Measurements from ENCODE around the gene ZNF638. TPM values are rescaled to one million over a fixed set of nuclear protein-coding genes. Genes with fewer than 3 reads are reported as not detected.
"Not testable (repeated sequence)": the region's sequence is repeated elsewhere in the genome, so short reads cannot be mapped to it uniquely, and the experiment has no call there.

The ZNF638 gene
- total and polyA plus RNA-seq, 4 donors: 23.8 to 184 (median 127) TPM

DNA sequence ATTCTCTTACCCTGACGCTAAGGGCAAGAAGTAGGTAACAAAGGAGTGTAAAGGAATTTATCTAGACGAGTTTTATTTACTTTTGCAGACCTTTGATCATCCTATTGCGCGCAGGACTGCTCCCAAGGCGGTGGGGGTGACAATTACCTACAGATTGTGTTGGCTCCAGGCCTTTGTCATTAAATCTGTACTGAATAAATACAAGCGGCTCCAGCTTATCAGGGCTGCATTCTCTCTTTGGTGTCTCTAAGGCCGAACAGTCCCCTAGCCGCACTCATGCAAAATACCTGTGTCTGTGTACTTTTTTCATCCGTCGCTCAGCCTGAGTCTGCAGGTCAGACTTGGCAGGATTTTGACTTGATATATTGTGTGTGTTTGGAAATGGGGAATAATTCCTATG lies 63.9 kb downstream of the ZNF638 start:
- Histone ChIP-seq H3K9me3 (ENCODE audit: control insufficient read depth, low read length) (no peaks in the 10 kb centered on the region), H3K4me3 (ENCODE audit: low read length in 2 of 2) (no peak overlapping the region), H3K27ac (ENCODE audit: low read depth in 1 of 2, low read length in 2 of 2) (no peak overlapping the region), H3K4me1 (ENCODE audit: control insufficient read depth in 1 of 2, insufficient read depth in 2 of 2, low read length in 2 of 2) (no peaks in the 10 kb centered on the region), H3K27me3 (ENCODE audit: control insufficient read depth in 1 of 2, insufficient read depth in 2 of 2, low read length in 1 of 2) (no peaks in the 10 kb centered on the region), H3K36me3 (ENCODE audit: control insufficient read depth in 1 of 2, insufficient read depth in 2 of 2, low read length in 1 of 2) (peaks cover 5 to 6% of the 10 kb centered on the region in 2 donors)
- DNase-seq: no peak
- 84 to 90% methylated on average over 10 of the region's 10 CpGs for WGBS, 2 donors
- ATAC-seq (ENCODE audit: low FRiP score): no peak
- intact Hi-C loops (cut with DNase I): no loop called here

DNA sequence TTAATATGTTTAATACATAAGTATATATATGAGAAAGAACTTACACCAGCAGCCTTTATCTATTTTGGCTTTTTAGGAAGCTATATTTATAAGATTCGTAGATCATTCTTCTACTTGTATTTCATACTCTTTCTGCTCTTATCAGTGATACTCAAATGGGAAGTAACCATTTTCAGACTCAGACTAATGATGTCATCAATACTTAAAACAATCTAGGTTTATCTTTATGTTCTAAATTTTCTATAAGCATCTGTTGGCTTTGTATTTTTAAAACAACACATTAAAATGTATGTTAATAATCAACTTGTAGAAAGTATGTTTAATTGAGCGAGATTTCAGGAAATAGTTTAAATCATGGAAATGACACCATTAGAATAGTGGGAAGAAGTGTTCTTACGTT lies 70.8 kb downstream of the ZNF638 start:
- ATAC-seq (ENCODE audit: low FRiP score) (no peak), DNase-seq (no peak)
- intact Hi-C loops (cut with DNase I): no loop called here
- Histone ChIP-seq H3K4me1 (ENCODE audit: control insufficient read depth in 1 of 2, insufficient read depth in 2 of 2, low read length in 2 of 2) (no peaks in the 10 kb centered on the region), H3K4me3 (ENCODE audit: low read length in 2 of 2) (no peak overlapping the region), H3K27me3 (ENCODE audit: control insufficient read depth in 1 of 2, insufficient read depth in 2 of 2, low read length in 1 of 2) (no peaks in the 10 kb centered on the region), H3K9me3 (ENCODE audit: control insufficient read depth, low read length) (no peaks in the 10 kb centered on the region), H3K27ac (ENCODE audit: low read depth in 1 of 2, low read length in 2 of 2) (no peak overlapping the region), H3K36me3 (ENCODE audit: control insufficient read depth in 1 of 2, insufficient read depth in 2 of 2, low read length in 1 of 2) (no peaks in the 10 kb centered on the region)
- 82 to 86% methylated on average over 3 of the region's 3 CpGs for WGBS, 2 donors

DNA sequence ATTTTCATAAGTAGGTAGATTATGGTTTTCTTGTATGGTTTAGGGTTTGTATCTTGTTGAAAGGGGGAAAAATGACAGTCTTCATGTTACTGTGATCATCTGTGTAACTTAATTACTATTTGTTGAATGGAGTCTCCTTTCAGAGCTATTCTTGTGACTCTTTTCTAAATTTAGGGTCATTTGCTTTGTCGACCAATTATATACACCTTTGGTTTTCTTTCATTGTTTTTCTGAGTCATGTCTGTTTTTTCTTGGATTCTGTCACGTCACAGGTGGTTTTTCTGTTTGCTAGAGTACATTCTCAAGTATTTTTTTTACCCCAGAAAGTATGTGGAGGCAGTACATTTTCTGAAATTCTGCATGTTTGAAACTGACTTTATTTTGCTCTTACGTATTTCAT lies 78.0 kb downstream of the ZNF638 start:
- 73 to 79% methylated on average over 3 of the region's 3 CpGs for WGBS, 2 donors
- no peak for ATAC-seq (ENCODE audit: low FRiP score)
- intact Hi-C loops (cut with DNase I): no loop called here

DNA sequence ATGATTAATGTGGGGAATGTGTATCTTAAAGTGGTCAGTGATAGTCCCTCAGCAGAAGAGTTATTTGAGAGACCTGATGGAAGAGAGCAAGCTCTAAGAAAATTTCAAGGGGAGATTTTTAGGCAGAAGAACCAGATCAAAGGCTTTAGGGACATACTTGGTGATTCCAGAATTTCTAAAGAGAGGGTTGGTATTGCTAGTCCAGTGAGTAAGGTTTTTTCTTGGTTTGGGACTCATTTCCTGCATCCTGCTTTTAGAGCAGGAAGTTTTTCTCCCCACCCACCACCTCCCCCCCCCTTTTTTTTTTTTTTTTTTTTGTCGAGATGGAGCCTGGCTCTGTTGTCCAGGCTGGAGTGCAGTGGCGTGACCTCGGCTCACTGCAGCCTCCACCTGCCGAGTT lies 79.1 kb downstream of the ZNF638 start:
- Histone ChIP-seq H3K4me1 (ENCODE audit: control insufficient read depth in 1 of 2, insufficient read depth in 2 of 2, low read length in 2 of 2) (no peaks in the 10 kb centered on the region), H3K36me3 (ENCODE audit: control insufficient read depth in 1 of 2, insufficient read depth in 2 of 2, low read length in 1 of 2) (no peaks in the 10 kb centered on the region), H3K27ac (ENCODE audit: low read depth in 1 of 2, low read length in 2 of 2) (no peak overlapping the region), H3K9me3 (ENCODE audit: control insufficient read depth, low read length) (no peaks in the 10 kb centered on the region), H3K27me3 (ENCODE audit: control insufficient read depth in 1 of 2, insufficient read depth in 2 of 2, low read length in 1 of 2) (no peaks in the 10 kb centered on the region), H3K4me3 (ENCODE audit: low read length in 2 of 2) (no peak overlapping the region)
- 88 to 98% methylated on average over 4 of the region's 4 CpGs for WGBS, 2 donors
- DNase-seq (no peak), ATAC-seq (ENCODE audit: low FRiP score) (no peak)
- intact Hi-C loops (cut with DNase I): no loop called here

More for the DNA sequence above, 78.0 kb downstream of the ZNF638 start:
- no peak overlapping the region for H3K27ac ChIP-seq (ENCODE audit: low read depth in 1 of 2, low read length in 2 of 2)
- no peak for DNase-seq
- no peak overlapping the region for H3K4me3 ChIP-seq (ENCODE audit: low read length in 2 of 2)
- no peaks in the 10 kb centered on the region for H3K4me1 ChIP-seq (ENCODE audit: control insufficient read depth in 1 of 2, insufficient read depth in 2 of 2, low read length in 2 of 2)
- no peaks in the 10 kb centered on the region for H3K36me3 ChIP-seq (ENCODE audit: control insufficient read depth in 1 of 2, insufficient read depth in 2 of 2, low read length in 1 of 2)
- H3K9me3 ChIP-seq (ENCODE audit: control insufficient read depth, low read length): no peaks in the 10 kb centered on the region
- H3K27me3 ChIP-seq (ENCODE audit: control insufficient read depth in 1 of 2, insufficient read depth in 2 of 2, low read length in 1 of 2): no peaks in the 10 kb centered on the region

DNA sequence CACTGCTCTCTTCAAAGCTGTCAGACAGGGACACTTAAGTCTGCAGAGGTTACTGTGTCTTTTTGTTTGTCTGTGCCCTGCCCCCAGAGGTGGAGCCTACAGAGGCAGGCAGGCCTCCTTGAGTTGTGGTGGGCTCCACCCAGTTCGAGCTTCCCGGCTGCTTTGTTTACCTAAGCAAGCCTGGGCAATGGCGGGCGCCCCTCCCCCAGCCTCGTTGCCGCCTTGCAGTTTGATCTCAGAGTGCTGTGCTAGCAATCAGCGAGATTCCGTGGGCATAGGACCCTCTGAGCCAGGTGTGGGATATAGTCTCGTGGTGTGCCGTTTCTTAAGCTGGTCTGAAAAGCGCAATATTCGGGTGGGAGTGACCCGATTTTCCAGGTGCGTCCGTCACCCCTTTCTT lies 85.3 kb downstream of the ZNF638 start:
- H3K27me3 ChIP-seq (ENCODE audit: control insufficient read depth in 1 of 2, insufficient read depth in 2 of 2, low read length in 1 of 2); DNase-seq; H3K4me3 ChIP-seq (ENCODE audit: low read length in 2 of 2); H3K9me3 ChIP-seq (ENCODE audit: control insufficient read depth, low read length); H3K36me3 ChIP-seq (ENCODE audit: control insufficient read depth in 1 of 2, insufficient read depth in 2 of 2, low read length in 1 of 2); H3K27ac ChIP-seq (ENCODE audit: low read depth in 1 of 2, low read length in 2 of 2); H3K4me1 ChIP-seq (ENCODE audit: control insufficient read depth in 1 of 2, insufficient read depth in 2 of 2, low read length in 2 of 2); ATAC-seq (ENCODE audit: low FRiP score); intact Hi-C loops (cut with DNase I): not testable (repeated sequence)
- 53 to 56% methylated on average over 10 to 13 of the region's 15 CpGs for WGBS, 2 donors

DNA sequence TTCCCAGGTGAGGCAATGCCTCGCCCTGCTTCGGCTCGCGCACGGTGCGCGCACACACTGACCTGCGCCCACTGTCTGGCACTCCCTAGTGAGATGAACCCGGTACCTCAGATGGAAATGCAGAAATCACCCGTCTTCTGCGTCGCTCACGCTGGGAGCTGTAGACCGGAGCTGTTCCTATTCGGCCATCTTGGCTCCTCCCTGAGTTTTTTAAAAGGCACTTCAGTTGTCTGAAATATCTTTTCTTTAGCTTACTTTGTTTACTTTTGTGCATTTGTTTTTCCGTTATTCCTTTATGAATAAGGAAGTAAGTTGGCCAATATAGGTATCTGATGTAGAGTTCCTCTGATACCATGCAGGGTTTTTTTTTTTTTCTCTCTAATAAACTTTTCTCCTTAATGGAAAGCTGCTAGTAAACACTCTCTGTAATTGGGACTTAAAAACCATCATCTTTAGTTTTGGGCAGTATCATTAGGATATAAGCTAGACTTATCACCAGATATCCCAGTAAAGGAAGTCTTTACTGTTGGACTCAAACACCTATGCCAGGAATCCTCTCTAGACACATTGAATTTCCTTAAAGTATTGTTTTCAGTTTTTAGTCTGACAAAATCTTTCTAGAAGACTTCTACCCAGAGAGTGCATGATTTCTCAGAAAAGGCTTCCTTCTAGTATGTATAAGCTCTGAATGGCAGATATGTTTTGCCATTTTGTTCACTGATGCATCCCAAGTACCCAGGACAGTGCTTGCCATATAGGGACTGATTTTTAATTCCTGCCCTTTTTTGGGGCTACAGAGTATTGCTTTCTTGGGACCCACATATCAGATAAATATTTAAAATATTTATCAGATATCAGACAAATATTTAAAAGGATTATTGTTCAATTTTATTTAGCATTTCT lies 86.0 kb downstream of the ZNF638 start:
- H3K4me1 ChIP-seq (ENCODE audit: control insufficient read depth in 1 of 2, insufficient read depth in 2 of 2, low read length in 2 of 2): no peaks in the 10 kb centered on the region
- no peaks in the 10 kb centered on the region for H3K27me3 ChIP-seq (ENCODE audit: control insufficient read depth in 1 of 2, insufficient read depth in 2 of 2, low read length in 1 of 2)
- WGBS, 2 donors: 79 to 81% methylated on average over 7 of the region's 16 CpGs
- H3K9me3 ChIP-seq (ENCODE audit: control insufficient read depth, low read length): no peaks in the 10 kb centered on the region
- DNase-seq (no peak), ATAC-seq (ENCODE audit: low FRiP score) (no peak)
- H3K36me3 ChIP-seq (ENCODE audit: control insufficient read depth in 1 of 2, insufficient read depth in 2 of 2, low read length in 1 of 2): no peaks in the 10 kb centered on the region
- H3K4me3 ChIP-seq (ENCODE audit: low read length in 2 of 2): no peak overlapping the region
- intact Hi-C loops (cut with DNase I): no loop called here
- H3K27ac ChIP-seq (ENCODE audit: low read depth in 1 of 2, low read length in 2 of 2): no peak overlapping the region

DNA sequence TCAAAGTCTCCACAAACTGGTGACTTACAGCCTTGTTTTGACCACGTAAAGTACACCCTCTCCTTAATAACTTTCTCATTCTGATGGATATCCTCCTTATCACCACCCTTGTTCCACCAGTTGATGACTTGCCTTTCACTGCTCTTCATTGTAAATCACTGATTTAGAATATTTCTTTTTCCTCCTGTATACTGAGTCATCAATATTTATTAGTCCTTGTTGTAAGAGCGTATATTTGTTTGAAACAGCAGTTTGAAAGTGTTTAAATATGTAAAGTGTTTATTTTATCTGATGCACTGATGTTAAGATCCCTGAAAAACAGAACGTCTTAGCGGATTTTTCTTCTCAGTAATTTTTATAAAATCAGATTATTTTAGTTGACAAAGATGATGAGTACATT lies 87.6 kb downstream of the ZNF638 start:
- H3K27me3 ChIP-seq (ENCODE audit: control insufficient read depth in 1 of 2, insufficient read depth in 2 of 2, low read length in 1 of 2): no peaks in the 10 kb centered on the region
- H3K36me3 ChIP-seq (ENCODE audit: control insufficient read depth in 1 of 2, insufficient read depth in 2 of 2, low read length in 1 of 2): no peaks in the 10 kb centered on the region
- no peak overlapping the region for H3K4me3 ChIP-seq (ENCODE audit: low read length in 2 of 2)
- ATAC-seq (ENCODE audit: low FRiP score): no peak
- WGBS, 2 donors: 85 to 86% methylated on average over 4 of the region's 4 CpGs
- no peaks in the 10 kb centered on the region for H3K9me3 ChIP-seq (ENCODE audit: control insufficient read depth, low read length)
- no peaks in the 10 kb centered on the region for H3K4me1 ChIP-seq (ENCODE audit: control insufficient read depth in 1 of 2, insufficient read depth in 2 of 2, low read length in 2 of 2)
- intact Hi-C loops (cut with DNase I): no loop called here
- no peak overlapping the region for H3K27ac ChIP-seq (ENCODE audit: low read depth in 1 of 2, low read length in 2 of 2)
- DNase-seq: no peak

DNA sequence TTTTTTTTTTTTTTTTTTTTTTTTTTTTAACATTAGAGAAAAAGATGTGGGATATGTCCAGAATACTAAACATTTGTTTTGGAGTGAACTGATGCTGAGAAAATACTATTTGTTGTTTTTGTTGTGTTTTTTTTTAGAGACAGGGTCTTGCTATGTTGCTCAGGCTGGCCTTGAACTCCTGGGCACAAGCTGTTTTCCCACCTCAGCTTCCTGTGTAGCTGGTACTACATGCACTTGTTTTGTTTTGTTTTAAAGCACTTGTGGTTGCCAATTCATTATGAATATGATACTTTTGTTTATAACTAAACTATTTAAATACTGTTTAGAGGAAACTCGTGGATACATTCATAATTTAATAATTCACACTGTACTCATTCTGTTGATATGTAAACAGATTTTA lies 88.4 kb downstream of the ZNF638 start:
- WGBS, 2 donors: 76 to 83% methylated on average over 1 of the region's 1 CpG
- ATAC-seq (ENCODE audit: low FRiP score) (no peak), DNase-seq (no peak)
- intact Hi-C loops (cut with DNase I): no loop called here
- Histone ChIP-seq H3K27ac (ENCODE audit: low read depth in 1 of 2, low read length in 2 of 2) (no peak overlapping the region), H3K36me3 (ENCODE audit: control insufficient read depth in 1 of 2, insufficient read depth in 2 of 2, low read length in 1 of 2) (no peaks in the 10 kb centered on the region), H3K9me3 (ENCODE audit: control insufficient read depth, low read length) (no peaks in the 10 kb centered on the region), H3K4me1 (ENCODE audit: control insufficient read depth in 1 of 2, insufficient read depth in 2 of 2, low read length in 2 of 2) (no peaks in the 10 kb centered on the region), H3K4me3 (ENCODE audit: low read length in 2 of 2) (no peak overlapping the region), H3K27me3 (ENCODE audit: control insufficient read depth in 1 of 2, insufficient read depth in 2 of 2, low read length in 1 of 2) (no peaks in the 10 kb centered on the region)

DNA sequence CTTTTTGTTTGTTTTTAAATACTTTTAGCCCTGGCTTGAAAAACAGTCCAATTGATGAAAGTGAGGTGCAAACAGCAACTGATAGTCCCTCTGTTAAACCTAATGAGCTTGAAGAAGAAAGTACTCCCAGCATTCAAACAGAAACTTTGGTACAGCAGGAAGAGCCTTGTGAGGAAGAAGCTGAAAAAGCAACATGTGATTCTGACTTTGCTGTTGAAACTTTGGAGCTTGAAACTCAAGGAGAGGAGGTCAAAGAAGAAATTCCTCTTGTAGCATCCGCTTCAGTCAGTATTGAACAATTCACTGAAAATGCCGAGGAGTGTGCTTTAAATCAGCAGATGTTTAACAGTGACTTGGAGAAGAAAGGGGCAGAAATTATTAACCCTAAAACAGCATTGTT lies 91.2 kb downstream of the ZNF638 start:
- H3K36me3 ChIP-seq (ENCODE audit: control insufficient read depth in 1 of 2, insufficient read depth in 2 of 2, low read length in 1 of 2): peaks cover 0 to 4% of the 10 kb centered on the region in 2 donors
- no peak overlapping the region for H3K4me3 ChIP-seq (ENCODE audit: low read length in 2 of 2)
- intact Hi-C loops (cut with DNase I): no loop called here
- no peaks in the 10 kb centered on the region for H3K27me3 ChIP-seq (ENCODE audit: control insufficient read depth in 1 of 2, insufficient read depth in 2 of 2, low read length in 1 of 2)
- H3K4me1 ChIP-seq (ENCODE audit: control insufficient read depth in 1 of 2, insufficient read depth in 2 of 2, low read length in 2 of 2): no peaks in the 10 kb centered on the region
- peak overlapping the region in 1 of 2 donors; percentile 14 for H3K27ac ChIP-seq (ENCODE audit: low read depth in 1 of 2, low read length in 2 of 2)
- 83 to 86% methylated on average over 2 of the region's 2 CpGs for WGBS, 2 donors
- DNase-seq (no peak), ATAC-seq (ENCODE audit: low FRiP score) (no peak)
- no peaks in the 10 kb centered on the region for H3K9me3 ChIP-seq (ENCODE audit: control insufficient read depth, low read length)

Data from aorta (tissue), 5 donors.